Measurements from ENCODE around the gene PSMA5.
A peak's percentile ranks its signal among the peaks of the same experiment; 100 is the strongest.
"Not testable (repeated sequence)": the region's sequence is repeated elsewhere in the genome, so short reads cannot be mapped to it uniquely, and the experiment has no call there.

PSMA5 gene

DNA sequence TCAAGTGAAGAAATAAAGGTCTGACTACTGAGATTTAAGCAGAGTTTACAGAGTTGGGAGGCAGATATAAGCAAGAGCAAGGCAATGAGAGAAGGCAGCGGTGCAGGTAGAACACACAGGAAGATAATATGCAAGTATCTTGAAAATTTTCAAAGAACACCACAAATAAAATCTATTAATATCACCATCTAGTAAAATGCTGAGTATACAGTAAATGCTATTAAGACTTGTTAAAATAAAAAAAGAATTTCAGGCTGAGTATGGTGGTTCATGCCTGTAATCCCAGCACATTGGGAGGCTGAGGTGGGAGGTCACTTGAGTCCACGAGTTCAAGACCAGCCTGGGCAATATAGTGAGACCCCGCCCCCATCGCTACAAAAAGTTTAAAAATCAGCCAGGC is 48.5 kb downstream of the PSMA5 start:
- no peak for DNase-seq
- in situ Hi-C loops (cut with MboI; ENCODE audit: low pct_unique_long_range_greater_than_20kb, low sequenced_read_pairs), result no loop called here

GRCh38 chr1:109373696-109374095 is 52.6 kb downstream of the PSMA5 start:
- in situ Hi-C loops (cut with MboI; ENCODE audit: low pct_unique_long_range_greater_than_20kb, low sequenced_read_pairs), result not testable (repeated sequence)

GRCh38 chr1:109373126-109373525 is 53.1 kb downstream of the PSMA5 start:
- in situ Hi-C loops (cut with MboI; ENCODE audit: low pct_unique_long_range_greater_than_20kb, low sequenced_read_pairs), result no loop called here
- no peak for DNase-seq

More at GRCh38 chr1:109373696-109374095, 52.6 kb downstream of the PSMA5 start:
- DNase-seq, result not testable (repeated sequence)

GRCh38 chr1:109372281-109372680 is 54.0 kb downstream of the PSMA5 start:
- in situ Hi-C loops (cut with MboI; ENCODE audit: low pct_unique_long_range_greater_than_20kb, low sequenced_read_pairs), result no loop called here
- DNase-seq, result no peak

GRCh38 chr1:109371341-109371739 is 54.9 kb downstream of the PSMA5 start:
- peak; percentile 50 for DNase-seq
- in situ Hi-C loops (cut with MboI; ENCODE audit: low pct_unique_long_range_greater_than_20kb, low sequenced_read_pairs), result no loop called here

DNA sequence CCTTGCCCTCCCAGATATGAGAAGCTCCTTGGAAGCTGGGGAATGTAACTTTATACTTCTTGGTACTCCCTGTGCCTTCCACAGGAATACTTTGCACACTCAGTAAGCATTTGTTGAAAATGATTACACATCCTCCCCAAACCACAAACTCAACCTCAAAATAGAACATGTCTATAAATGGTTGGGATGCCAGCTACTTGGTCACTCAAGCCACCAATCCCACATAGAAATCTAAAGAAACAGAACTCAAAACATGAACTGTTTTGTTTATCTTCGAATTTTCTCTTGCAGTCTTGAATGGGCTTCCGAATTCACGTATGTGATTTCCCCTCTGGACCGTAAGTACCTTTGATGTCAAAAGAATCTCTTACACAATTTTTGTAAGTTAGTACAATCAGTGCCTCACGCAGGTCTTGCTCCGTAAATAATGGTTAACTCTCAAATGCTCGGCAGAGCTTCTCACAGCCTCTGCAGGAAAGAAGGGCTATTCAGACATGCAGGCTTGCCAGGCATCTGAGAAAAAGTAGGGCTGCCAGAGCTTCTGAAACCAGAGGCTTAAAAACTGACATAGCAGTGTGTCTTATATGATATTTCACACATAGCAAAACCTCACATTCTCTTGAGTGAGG is 55.4 kb downstream of the PSMA5 start:
- in situ Hi-C loops (cut with MboI; ENCODE audit: low pct_unique_long_range_greater_than_20kb, low sequenced_read_pairs), result no loop called here
- DNase-seq, result peak; percentile 65

GRCh38 chr1:109369167-109369746 is 57.0 kb downstream of the PSMA5 start:
- DNase-seq, result peak; percentile 65
- in situ Hi-C loops (cut with MboI; ENCODE audit: low pct_unique_long_range_greater_than_20kb, low sequenced_read_pairs), result no loop called here

- no peak for DNase-seq
- in situ Hi-C loops (cut with MboI; ENCODE audit: low pct_unique_long_range_greater_than_20kb, low sequenced_read_pairs), result no loop called here
These were observed 57.8 kb downstream of the PSMA5 start for GRCh38 chr1:109368464-109368863.

GRCh38 chr1:109367626-109368025 is 58.6 kb downstream of the PSMA5 start:
- in situ Hi-C loops (cut with MboI; ENCODE audit: low pct_unique_long_range_greater_than_20kb, low sequenced_read_pairs), result no loop called here
- DNase-seq, result no peak

DNA sequence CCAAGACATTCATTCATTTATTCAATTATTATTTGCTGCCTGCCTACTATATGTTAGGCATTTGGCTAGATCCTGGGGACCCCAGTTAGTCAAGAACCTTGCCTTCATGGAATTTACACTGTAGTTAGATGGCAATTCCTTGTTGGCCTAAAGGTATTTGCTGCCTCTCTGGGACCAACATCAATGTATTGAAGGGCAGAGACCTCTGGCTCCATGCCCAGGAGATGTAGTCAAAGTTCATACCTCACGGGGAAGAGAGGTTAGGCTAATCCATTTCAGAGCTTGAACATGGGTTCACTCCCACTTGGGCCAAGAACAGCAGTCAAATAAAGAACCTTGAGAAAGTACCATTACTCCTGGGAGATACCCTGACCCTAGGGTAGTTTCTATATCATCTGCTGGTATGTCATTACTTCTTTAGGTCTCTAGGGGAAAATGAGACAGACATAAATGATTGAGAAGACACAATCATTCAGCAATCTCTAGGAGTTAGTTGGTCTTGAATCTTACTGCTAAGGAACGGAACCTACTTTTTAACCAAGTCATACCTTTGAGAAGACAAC is 60.5 kb downstream of the PSMA5 start:
- DNase-seq, result no peak
- in situ Hi-C loops (cut with MboI; ENCODE audit: low pct_unique_long_range_greater_than_20kb, low sequenced_read_pairs), result no loop called here

GRCh38 chr1:109361649-109362048 is 64.6 kb downstream of the PSMA5 start:
- DNase-seq, result no peak

DNA sequence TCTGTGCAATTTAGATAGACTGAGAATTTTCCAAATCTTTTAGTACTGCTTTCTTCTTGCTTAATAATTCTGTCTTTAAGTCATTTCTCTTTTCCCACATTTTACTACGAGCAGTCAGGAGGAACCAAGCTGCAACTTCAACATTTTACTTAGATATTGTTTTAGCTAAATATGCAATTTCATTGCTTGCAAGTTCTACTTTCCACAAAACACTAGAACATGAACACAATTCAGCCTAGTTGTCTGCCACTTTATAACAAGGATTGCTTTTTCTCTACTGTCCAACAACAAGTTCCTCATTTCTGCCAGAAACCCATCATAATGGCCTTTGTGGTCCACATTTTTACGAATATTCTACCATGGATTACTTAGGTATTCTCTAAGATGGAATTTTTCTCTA is 65.2 kb downstream of the PSMA5 start:
- peak; percentile 32 for DNase-seq
- in situ Hi-C loops (cut with MboI; ENCODE audit: low pct_unique_long_range_greater_than_20kb, low sequenced_read_pairs), result no loop called here

More at GRCh38 chr1:109361649-109362048, 64.6 kb downstream of the PSMA5 start:
- in situ Hi-C loops (cut with MboI; ENCODE audit: low pct_unique_long_range_greater_than_20kb, low sequenced_read_pairs), result no loop called here

DNA sequence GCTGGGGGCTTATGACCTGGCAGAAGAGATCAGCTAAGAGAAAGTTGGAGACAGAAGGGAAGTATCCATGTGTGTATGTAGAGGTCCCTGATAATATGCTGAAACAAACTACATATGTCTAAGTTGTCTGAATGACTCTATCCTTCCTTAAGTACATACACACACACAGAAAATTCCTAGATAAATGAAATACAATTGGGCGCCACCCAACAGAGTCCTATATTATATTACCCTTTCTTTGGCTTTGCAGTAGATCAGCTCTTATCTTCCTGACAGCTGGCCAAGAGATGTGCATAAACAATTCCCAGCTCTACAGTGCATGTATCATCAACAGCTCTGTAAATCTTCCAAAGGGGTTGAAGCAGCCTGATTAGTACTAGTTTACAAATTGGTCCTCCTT is 68.6 kb downstream of the PSMA5 start:
- in situ Hi-C loops (cut with MboI; ENCODE audit: low pct_unique_long_range_greater_than_20kb, low sequenced_read_pairs), result no loop called here
- no peak for DNase-seq

GRCh38 chr1:109356915-109357314 is 69.3 kb downstream of the PSMA5 start:
- no peak for DNase-seq
- in situ Hi-C loops (cut with MboI; ENCODE audit: low pct_unique_long_range_greater_than_20kb, low sequenced_read_pairs), result no loop called here

DNA sequence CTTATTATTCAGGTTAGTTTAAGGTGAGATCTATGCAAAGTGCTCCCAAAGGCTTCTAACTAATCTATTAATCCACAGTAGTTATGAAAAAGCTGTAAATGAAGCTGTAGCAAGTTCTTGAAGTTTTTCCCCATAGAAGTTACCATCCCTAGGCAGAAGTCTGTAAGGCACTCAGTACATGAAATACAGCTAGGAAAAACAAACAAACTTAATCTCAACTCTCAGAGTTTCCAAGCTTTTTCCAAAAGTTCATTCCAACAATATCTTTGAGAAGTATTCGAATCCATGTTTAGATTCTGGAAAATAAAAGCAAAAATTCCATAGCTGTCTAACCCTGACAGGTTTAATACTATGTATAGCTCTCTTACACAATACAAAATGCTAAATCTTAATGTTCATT is 69.7 kb downstream of the PSMA5 start:
- in situ Hi-C loops (cut with MboI; ENCODE audit: low pct_unique_long_range_greater_than_20kb, low sequenced_read_pairs), result no loop called here
- DNase-seq, result no peak

DNA sequence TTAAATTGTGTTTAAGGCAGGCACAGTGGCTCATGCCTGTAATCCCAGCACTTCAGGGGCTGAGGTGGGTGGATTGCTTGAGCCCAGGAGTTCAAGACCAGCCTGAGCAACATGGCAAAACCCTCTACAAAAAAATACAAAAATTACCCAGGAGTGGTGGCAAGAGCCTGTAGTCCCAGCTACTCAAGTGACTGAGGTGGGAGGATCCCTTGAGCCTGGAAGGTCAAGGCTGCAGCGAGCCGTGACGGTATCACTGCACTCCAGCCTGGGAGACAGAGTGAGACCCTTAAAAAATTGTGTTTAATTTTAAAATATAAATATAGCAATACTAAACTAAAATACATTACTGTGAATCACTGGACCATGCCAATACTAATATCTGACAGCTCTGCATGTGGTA is 71.3 kb downstream of the PSMA5 start:
- in situ Hi-C loops (cut with MboI; ENCODE audit: low pct_unique_long_range_greater_than_20kb, low sequenced_read_pairs), result no loop called here
- DNase-seq, result no peak

- DNase-seq, result no peak
- in situ Hi-C loops (cut with MboI; ENCODE audit: low pct_unique_long_range_greater_than_20kb, low sequenced_read_pairs), result no loop called here
These were observed 74.8 kb downstream of the PSMA5 start for GRCh38 chr1:109351457-109351856.

DNA sequence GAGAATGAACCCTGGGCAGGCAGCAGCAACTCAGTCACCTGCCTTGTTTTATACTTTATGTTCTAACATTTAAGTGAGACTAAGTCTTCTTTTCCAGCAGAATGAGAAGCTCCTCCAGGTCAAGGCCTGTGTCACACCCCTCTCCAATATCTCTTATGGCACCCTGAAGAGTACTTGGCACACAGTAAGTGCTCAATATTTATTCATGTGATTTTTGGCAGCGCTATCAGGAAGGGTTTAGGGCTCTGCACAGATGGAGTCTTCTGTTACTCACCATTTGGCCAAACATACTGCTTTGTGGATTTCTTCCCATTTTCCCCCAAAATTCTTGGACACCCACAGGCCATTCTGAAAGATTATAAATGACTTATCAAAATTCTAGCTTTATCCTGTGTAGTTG is 75.6 kb downstream of the PSMA5 start:
- in situ Hi-C loops (cut with MboI; ENCODE audit: low pct_unique_long_range_greater_than_20kb, low sequenced_read_pairs), result no loop called here
- no peak for DNase-seq

- in situ Hi-C loops (cut with MboI; ENCODE audit: low pct_unique_long_range_greater_than_20kb, low sequenced_read_pairs), result no loop called here
- no peak for DNase-seq
These were observed 76.1 kb downstream of the PSMA5 start for GRCh38 chr1:109350182-109350581.

Data from KBM-7 (cell line).